GM12878 (cell line): ENCODE measurements around the gene NDUFV2. TPM values are rescaled to one million over a fixed set of nuclear protein-coding genes. Genes with fewer than 3 reads are reported as not detected.
A peak's percentile ranks its signal among the peaks of the same experiment; 100 is the strongest.

Source experiments
- ATAC-seq: fragments of 200-7000 bp; cut with Tn5 transposase; 3 replicates; pipeline ENCODE4 v1.9.1; 2020; ENCODE audit warnings: mild to moderate bottlenecking, moderate library complexity
- BruUV-seq: library from RNA; stranded (reverse); fragments of 400-500 nt; replicated peaks from 2 replicates; lab custom pipeline; 2021; lab: Mats Ljungman, UMichigan
- CTCF ChIA-PET: fragments of 300-600 bp; sonication (Branson Sonifier 250); formaldehyde crosslinking; extraction: SDS; loops from one replicate; lab custom pipeline; 2021; ENCODE audit warnings: inconsistent platforms; lab: Yijun Ruan, JAX
- POLR2A ChIA-PET: fragments of 350-600 bp; formaldehyde crosslinking; extraction: SDS; loops from one replicate; lab custom pipeline; 2021; ENCODE audit warnings: inconsistent platforms; lab: Charles Lee
- RAD21 ChIA-PET: fragments of 300-600 bp; sonication (Branson Sonifier 250); formaldehyde crosslinking; loops from one replicate; lab custom pipeline; 2023; ENCODE audit warnings: antibody characterized with exemption; ENCODE audit not compliant: unreplicated experiment; lab: Charles Lee
- SMC1A ChIA-PET: fragments of 300-600 bp; sonication (Branson Sonifier 250); formaldehyde crosslinking; loops from one replicate; lab custom pipeline; 2023; ENCODE audit not compliant: unreplicated experiment, uncharacterized antibody; lab: Charles Lee
- DNase-seq: peaks from one replicate; pipeline ENCODE4 v3.0.0-alpha.2; 2011; ENCODE audit warnings: low read depth, low spot score
- FAIRE-seq: peaks from 3 replicates; lab custom pipeline; 2011; peaks lifted over from hg19 to GRCh38; lab: Jason Lieb, UNC
- H2AFZ ChIP-seq: 2 replicates; pipeline ENCODE4 v1.6.0; 2011; ENCODE audit warnings: low read depth, low read length, control low read depth; ENCODE audit not compliant: control insufficient read depth
- H3K27ac ChIP-seq: 2 replicates; pipeline ENCODE4 v1.5.1; 2011; ENCODE audit warnings: control low read depth; ENCODE audit not compliant: control insufficient read depth, insufficient read depth
- H3K27me3 ChIP-seq, 2 experiments: replicated peaks in 1 of 2; 2 replicates each; pipeline versions ENCODE4 v1.6.0 to v1.6.1; 2011; ENCODE audit warnings: low read length in 1 of 2; ENCODE audit not compliant: control insufficient read depth in 2 of 2, insufficient read depth in 2 of 2
- H3K36me3 ChIP-seq, 2 experiments: 2 replicates each; pipeline ENCODE4 v1.5.1; 2011; ENCODE audit warnings: low read length in 1 of 2; ENCODE audit not compliant: control insufficient read depth in 2 of 2, insufficient read depth in 2 of 2
- H3K4me1 ChIP-seq: 2 replicates; pipeline ENCODE4 v1.6.1; 2011; ENCODE audit warnings: mild to moderate bottlenecking, low read length, moderate library complexity, mixed read lengths; ENCODE audit not compliant: control insufficient read depth, insufficient read depth
- H3K4me2 ChIP-seq: 2 replicates; pipeline ENCODE4 v1.6.0; 2011; ENCODE audit warnings: control low read depth; ENCODE audit not compliant: control insufficient read depth, insufficient read depth
- H3K4me3 ChIP-seq: fragments of 200-600 bp; sonication (generic); 2 replicates; pipeline ENCODE4 v1.5.1; 2016
- H3K79me2 ChIP-seq: 2 replicates; pipeline ENCODE4 v1.6.0; 2011; ENCODE audit warnings: low read length; ENCODE audit not compliant: control insufficient read depth, insufficient read depth
- H3K9ac ChIP-seq: 2 replicates; pipeline ENCODE4 v1.8.0; 2011; ENCODE audit warnings: low read length, control low read depth, mixed read lengths; ENCODE audit not compliant: control insufficient read depth, insufficient read depth
- H3K9me3 ChIP-seq: replicated peaks from 3 replicates; pipeline ENCODE4 v1.5.1; 2011; ENCODE audit warnings: mild to moderate bottlenecking, low read length; ENCODE audit not compliant: control insufficient read depth, insufficient read depth
- H4K20me1 ChIP-seq: 2 replicates; pipeline ENCODE4 v1.6.0; 2011; ENCODE audit not compliant: control insufficient read depth, insufficient read depth
- BHLHE40 ChIP-seq, 2 experiments: fragments of 450-650 bp in 1 of 2; IDR thresholded peaks; 2 replicates each; pipeline ENCODE4 v1.6.1; 2011 to 2017; ENCODE audit warnings: low read depth in 2 of 2, borderline replicate concordance in 1 of 2, improper control_type of control experiment in 1 of 2, low read length in 1 of 2, mild to moderate bottlenecking in 1 of 2
- BRCA1 ChIP-seq: IDR thresholded peaks from 2 replicates; pipeline ENCODE4 v1.6.1; 2011; ENCODE audit warnings: low read depth, low read length, improper control_type of control experiment
- CHD2 ChIP-seq: IDR thresholded peaks from 2 replicates; pipeline ENCODE4 v1.6.1; 2011; ENCODE audit warnings: low read depth, low read length, improper control_type of control experiment, borderline replicate concordance
- CUX1 ChIP-seq: IDR thresholded peaks from 2 replicates; pipeline ENCODE4 v1.6.1; 2012; ENCODE audit warnings: improper control_type of control experiment, low read depth, low read length; ENCODE audit not compliant: insufficient replicate concordance
- EED ChIP-seq: sonication (generic); IDR thresholded peaks from 2 replicates; pipeline ENCODE4 v1.6.1; 2016; ENCODE audit warnings: antibody characterized with exemption, low read depth
- MEF2A ChIP-seq: IDR thresholded peaks from 2 replicates; pipeline ENCODE4 v1.6.1; 2011; ENCODE audit warnings: low read depth, mild to moderate bottlenecking, low read length, moderate library complexity; ENCODE audit not compliant: insufficient read depth
- NR2C1 ChIP-seq: fragments of 450-650 bp; IDR thresholded peaks from 2 replicates; pipeline ENCODE4 v1.6.1; 2017; ENCODE audit warnings: antibody characterized with exemption, mild to moderate bottlenecking, moderate library complexity
- TARDBP ChIP-seq: IDR thresholded peaks from 2 replicates; pipeline ENCODE4 v1.6.1; 2016; ENCODE audit warnings: borderline replicate concordance
- USF1 ChIP-seq: IDR thresholded peaks from 2 replicates; pipeline ENCODE4 v1.6.1; 2011; ENCODE audit warnings: borderline replicate concordance, low read depth, mild to moderate bottlenecking, moderate library complexity, mixed read lengths, low read length; ENCODE audit not compliant: insufficient read depth; ENCODE audit errors: extremely low read length
- ZNF384 ChIP-seq: IDR thresholded peaks from 2 replicates; pipeline ENCODE4 v1.6.1; 2012; ENCODE audit warnings: low read depth, mild to moderate bottlenecking, low read length, improper control_type of control experiment, borderline replicate concordance
- WGBS: methylation state at CpG from one replicate; pipeline ENCODE4 v1.1.6; 2016; ENCODE audit warnings: low lambda C conversion rate; ENCODE audit not compliant: insufficient replicate concordance, insufficient coverage; ENCODE audit errors: missing lambda C conversion rate; 5-methylcytosine and 5-hydroxymethylcytosine counted together
- in situ Hi-C: fragments of 300-500 bp; cut with MboI; formaldehyde crosslinking; loops from 9 replicates; pipeline ENCODE4 v1.14.3; 2018; ENCODE audit warnings: mixed read lengths
- intact Hi-C: fragments of 100-400 bp; cut with micrococcal nuclease; formaldehyde crosslinking; loops from one replicate; pipeline ENCODE4 v1.14.2; 2022; ENCODE audit not compliant: unreplicated experiment
- polyA plus RNA-seq, 11 experiments: library from polyadenylated mRNA; depleted of rRNA in 4 of 11; unstranded in 6 of 11; stranded (reverse) in 5 of 11; fragments of >200 nt; fragmentation: Nextera tagmentation in 4 of 11; fragmentation: Illumina TruSeq in 1 of 11; extraction: Ambion mirVana in 4 of 11; extraction: Trizol in 1 of 11; gene quantifications; 1 replicate in 1 of 11; 2 replicates in 10 of 11; pipeline versions ENCODE4 v1.2.1 to v1.2.3, GENCODE V29; 2011 to 2016; ENCODE audit warnings: inconsistent platforms in 2 of 11, missing spikeins in 2 of 11, low read depth in 1 of 11
- total RNA-seq, 4 experiments: library from RNA; depleted of rRNA in 3 of 4; stranded (reverse); fragments of >200 nt in 3 of 4; fragmentation: Illumina TruSeq in 1 of 4; extraction: Trizol in 1 of 4; gene quantifications; 2 replicates each; pipeline versions ENCODE4 v1.2.1 to v1.2.3, GENCODE V29; 2013 to 2021
- TF ChIP-seq, protein P1 (sequence below): fragments of 450-650 bp; IDR thresholded peaks from 2 replicates; pipeline ENCODE4 v1.6.1; 2016; ENCODE audit warnings: mild to moderate bottlenecking
- TF ChIP-seq, protein P2 (sequence below): IDR thresholded peaks from 2 replicates; pipeline ENCODE4 v1.6.1; 2011; ENCODE audit warnings: low read depth, mild to moderate bottlenecking, low read length, moderate library complexity, borderline replicate concordance; ENCODE audit errors: extremely low read depth

NDUFV2 gene
- total and polyA plus RNA-seq, 10 of the 15 experiments (the other 5 are each of a cell fraction or from before 2014, with no cell fraction given), result 236 to 590 (median 321) TPM

GRCh38 chr18:9057646-9058045, 44.9 kb upstream of the NDUFV2 start:
- ATAC-seq (no peak), DNase-seq (no peak), FAIRE-seq (no peak)
- SMC1A ChIA-PET, result interaction anchor here (0.8 to 2.2 kb wide), 7 partner anchors 9 to 454 kb away, joined by 3 to 7 read pairs (median 3); no protein-coding TSS in a partner anchor
- Histone ChIP-seq H3K4me1 (peaks cover 18% of the 10 kb centered on the region), H3K9me3 (peaks cover under 1% of the 10 kb centered on the region; the same call in 2 of the 3 replicates), H4K20me1 (no peaks in the 10 kb centered on the region), H3K4me2 (no peak overlapping the region), H3K4me3 (no peak overlapping the region), H3K36me3 (no peaks in the 10 kb centered on the region), H2AFZ (no peak overlapping the region), H3K9ac (no peak overlapping the region), H3K27me3 (no peaks in the 10 kb centered on the region), H3K27ac (no peak overlapping the region), H3K79me2 (no peaks in the 10 kb centered on the region)
- intact Hi-C loops (loop anchor here (5.0 kb wide), 1 partner anchor 360 kb away; no protein-coding TSS in a partner anchor), in situ Hi-C loops (no loop called here)
- TF ChIP-seq NR2C1 (no peak), BHLHE40 (IDR thresholded peaks at IDR 0.05; ENCODE audit: borderline replicate concordance in 1 of 2, low read depth in 2 of 2, low read length in 1 of 2) (0 out of 4 replicates have a peak, but pooled peaks of 1 of the 2 experiments have one; percentile 6), USF1 (peak; percentile 10), CUX1 (no peak), TARDBP (no peak), EED (no peak), ZNF384 (no peak), MEF2A (no peak), CHD2 (no peak), BRCA1 (no peak)
- TF ChIP-seq, protein P1, sequence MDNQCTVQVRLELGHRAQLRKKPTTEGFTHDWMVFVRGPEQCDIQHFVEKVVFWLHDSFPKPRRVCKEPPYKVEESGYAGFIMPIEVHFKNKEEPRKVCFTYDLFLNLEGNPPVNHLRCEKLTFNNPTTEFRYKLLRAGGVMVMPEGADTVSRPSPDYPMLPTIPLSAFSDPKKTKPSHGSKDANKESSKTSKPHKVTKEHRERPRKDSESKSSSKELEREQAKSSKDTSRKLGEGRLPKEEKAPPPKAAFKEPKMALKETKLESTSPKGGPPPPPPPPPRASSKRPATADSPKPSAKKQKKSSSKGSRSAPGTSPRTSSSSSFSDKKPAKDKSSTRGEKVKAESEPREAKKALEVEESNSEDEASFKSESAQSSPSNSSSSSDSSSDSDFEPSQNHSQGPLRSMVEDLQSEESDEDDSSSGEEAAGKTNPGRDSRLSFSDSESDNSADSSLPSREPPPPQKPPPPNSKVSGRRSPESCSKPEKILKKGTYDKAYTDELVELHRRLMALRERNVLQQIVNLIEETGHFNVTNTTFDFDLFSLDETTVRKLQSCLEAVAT, result no peak
- TF ChIP-seq, protein P2, sequence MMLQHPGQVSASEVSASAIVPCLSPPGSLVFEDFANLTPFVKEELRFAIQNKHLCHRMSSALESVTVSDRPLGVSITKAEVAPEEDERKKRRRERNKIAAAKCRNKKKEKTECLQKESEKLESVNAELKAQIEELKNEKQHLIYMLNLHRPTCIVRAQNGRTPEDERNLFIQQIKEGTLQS, result no peak
- POLR2A ChIA-PET, result no interaction called here
- WGBS, result 78% methylated on average over 3 of the region's 3 CpGs
- CTCF ChIA-PET, result interaction anchor here (0.6 to 2.4 kb wide), 6 partner anchors 8 to 183 kb away, joined by 3 to 12 read pairs (median 4); no protein-coding TSS in a partner anchor
- RAD21 ChIA-PET, result interaction anchor here (1.0 to 1.5 kb wide), 3 partner anchors 9 to 74 kb away, joined by 3 to 4 read pairs (median 3); no protein-coding TSS in a partner anchor
- BruUV-seq, result no TSS peak
